OCI-LY1 (cell line): ENCODE measurements around the gene PLK1.
"Not testable (repeated sequence)": the region's sequence is repeated elsewhere in the genome, so short reads cannot be mapped to it uniquely, and the experiment has no call there.

Experiments
- EZH2 ChIP-seq: fragments of 200-600 bp; sonication (generic), shearing (Covaris generic); IDR thresholded peaks from 2 replicates; pipeline ENCODE4 v1.8.0; 2017; ENCODE audit warnings: borderline replicate concordance, mixed run types, mild to moderate bottlenecking, antibody characterized with exemption, low read length, moderate library complexity, mixed read lengths
- TF ChIP-seq, protein P1 (sequence below): fragments of 200-600 bp; sonication (generic), shearing (Covaris generic); IDR thresholded peaks from 2 replicates; pipeline ENCODE4 v1.5.1; 2017; ENCODE audit warnings: mild to moderate bottlenecking, antibody characterized with exemption, low read length, moderate library complexity, mixed read lengths

- TF ChIP-seq, protein P1, sequence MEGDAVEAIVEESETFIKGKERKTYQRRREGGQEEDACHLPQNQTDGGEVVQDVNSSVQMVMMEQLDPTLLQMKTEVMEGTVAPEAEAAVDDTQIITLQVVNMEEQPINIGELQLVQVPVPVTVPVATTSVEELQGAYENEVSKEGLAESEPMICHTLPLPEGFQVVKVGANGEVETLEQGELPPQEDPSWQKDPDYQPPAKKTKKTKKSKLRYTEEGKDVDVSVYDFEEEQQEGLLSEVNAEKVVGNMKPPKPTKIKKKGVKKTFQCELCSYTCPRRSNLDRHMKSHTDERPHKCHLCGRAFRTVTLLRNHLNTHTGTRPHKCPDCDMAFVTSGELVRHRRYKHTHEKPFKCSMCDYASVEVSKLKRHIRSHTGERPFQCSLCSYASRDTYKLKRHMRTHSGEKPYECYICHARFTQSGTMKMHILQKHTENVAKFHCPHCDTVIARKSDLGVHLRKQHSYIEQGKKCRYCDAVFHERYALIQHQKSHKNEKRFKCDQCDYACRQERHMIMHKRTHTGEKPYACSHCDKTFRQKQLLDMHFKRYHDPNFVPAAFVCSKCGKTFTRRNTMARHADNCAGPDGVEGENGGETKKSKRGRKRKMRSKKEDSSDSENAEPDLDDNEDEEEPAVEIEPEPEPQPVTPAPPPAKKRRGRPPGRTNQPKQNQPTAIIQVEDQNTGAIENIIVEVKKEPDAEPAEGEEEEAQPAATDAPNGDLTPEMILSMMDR = not testable (repeated sequence)
- TF ChIP-seq EZH2 = not testable (repeated sequence)
These were observed 44.0 kb downstream of the PLK1 start for GRCh38 chr16:23722613-23723240.
